Immature natural killer cell (primary cell): ENCODE results near the gene ATG7. TPM values are rescaled to one million over a fixed set of nuclear protein-coding genes. Genes with fewer than 3 reads are reported as not detected.

ENCODE experiments used
- DNase-seq, 3 donors: peaks; one replicate each; pipeline ENCODE4 v3.0.0; 2022; ENCODE audit warnings: mixed read lengths in 1 of 3
- H3K27ac Mint-ChIP-seq, 6 donors: one replicate each; pipeline ENCODE4 v1.8.0; 2020; ENCODE audit warnings: mixed read lengths in 6 of 6, mild to moderate bottlenecking in 5 of 6, inconsistent platforms in 4 of 6, moderate library complexity in 3 of 6
- H3K27me3 Mint-ChIP-seq, 3 donors: one replicate each; pipeline ENCODE4 v1.8.0; 2020 to 2021; ENCODE audit warnings: low read depth in 3 of 3, mild to moderate bottlenecking in 3 of 3, mixed read lengths in 3 of 3, moderate library complexity in 3 of 3, inconsistent platforms in 1 of 3
- H3K36me3 Mint-ChIP-seq, 3 donors: one replicate each; pipeline ENCODE4 v1.8.0; 2020; ENCODE audit warnings: mixed read lengths in 3 of 3, inconsistent platforms in 2 of 3, mild to moderate bottlenecking in 2 of 3
- H3K4me1 Mint-ChIP-seq, 2 donors: one replicate each; pipeline ENCODE4 v1.8.0; 2020; ENCODE audit warnings: inconsistent platforms in 2 of 2, mild to moderate bottlenecking in 2 of 2, mixed read lengths in 2 of 2, moderate library complexity in 1 of 2
- H3K4me3 Mint-ChIP-seq, 5 donors: one replicate each; pipeline ENCODE4 v1.8.0; 2020; ENCODE audit warnings: mild to moderate bottlenecking in 5 of 5, mixed read lengths in 5 of 5, inconsistent platforms in 3 of 5, moderate library complexity in 3 of 5
- H3K9me3 Mint-ChIP-seq, 6 donors: one replicate each; pipeline ENCODE4 v1.8.0; 2020; ENCODE audit warnings: mild to moderate bottlenecking in 6 of 6, mixed read lengths in 6 of 6, inconsistent platforms in 4 of 6, moderate library complexity in 3 of 6
- polyA plus RNA-seq, 3 donors: library from polyadenylated mRNA; unstranded; fragments of 300-500 nt; fragmentation: Illumina TruSeq; gene quantifications; one replicate each; pipeline ENCODE4 v1.2.3, GENCODE V29; 2021

Gene ATG7
- polyA plus RNA-seq, 3 donors from 2014 or later, result 12.9 to 22.1 (median 14.0) TPM

DNA sequence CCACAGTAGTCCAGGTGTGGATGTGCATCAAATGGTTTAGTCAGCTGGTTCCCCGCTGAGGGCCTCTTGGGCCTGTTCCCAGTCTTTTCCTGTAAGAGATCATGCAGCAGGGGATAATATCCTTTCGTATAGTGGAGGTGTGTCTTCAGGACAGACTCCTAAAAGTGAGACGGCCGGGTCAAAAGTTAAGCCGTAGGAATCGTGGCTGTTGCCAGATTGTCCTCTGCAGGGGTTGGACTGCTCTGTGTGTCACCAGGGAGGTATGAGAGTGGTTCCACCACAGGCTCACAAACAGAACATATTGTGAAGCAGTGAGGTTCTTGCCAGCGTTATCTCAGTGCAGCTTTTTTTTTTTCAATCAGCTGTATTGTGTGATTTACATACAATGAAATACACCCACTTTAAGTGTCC, 276.5 kb downstream of the ATG7 start:
- H3K36me3 Mint-ChIP-seq, result peaks cover 0 to 3% (median 0%) of the 10 kb centered on the region in 3 donors
- no peak overlapping the region for H3K4me3 Mint-ChIP-seq
- H3K27ac Mint-ChIP-seq, result peak overlapping the region in 1 of 6 donors; percentile 55
- no peak for DNase-seq
- no peaks in the 10 kb centered on the region for H3K9me3 Mint-ChIP-seq
- peaks cover 0 to 2% (median 0%) of the 10 kb centered on the region in 3 donors for H3K27me3 Mint-ChIP-seq
- peaks cover 10 to 22% of the 10 kb centered on the region in 2 donors for H3K4me1 Mint-ChIP-seq

DNA sequence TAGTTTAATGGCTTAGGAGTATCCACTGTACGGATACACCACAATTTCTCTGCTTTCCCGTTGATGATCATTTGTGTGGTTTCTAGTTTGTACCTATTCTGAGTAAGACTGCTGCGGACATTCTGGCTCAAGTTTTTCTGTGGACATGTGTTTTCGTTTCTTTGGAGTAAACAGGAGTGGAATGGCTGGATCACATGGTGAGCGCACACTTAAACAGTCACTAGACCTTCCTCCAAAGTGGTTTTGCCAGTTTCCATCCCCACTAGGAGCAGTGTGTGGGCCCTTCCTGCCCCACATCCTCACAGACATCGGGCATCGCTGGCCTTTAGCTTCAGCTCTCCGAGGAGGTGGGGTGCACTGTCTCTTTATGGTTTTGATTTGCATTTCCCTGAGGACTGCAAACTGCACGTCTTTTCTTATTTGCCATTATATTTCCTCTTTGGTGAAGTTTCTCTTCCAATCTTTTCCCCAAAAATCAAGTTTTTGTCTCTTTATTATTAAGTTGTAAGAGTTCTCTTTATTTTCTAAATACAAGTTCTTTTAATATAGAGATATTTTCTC, 277.5 kb downstream of the ATG7 start:
- no peak for DNase-seq
- peaks cover 0 to 3% (median 0%) of the 10 kb centered on the region in 3 donors for H3K36me3 Mint-ChIP-seq
- peak overlapping the region in 1 of 6 donors; percentile 8 for H3K27ac Mint-ChIP-seq
- H3K27me3 Mint-ChIP-seq, result peaks cover 0 to 6% (median 0%) of the 10 kb centered on the region in 3 donors
- H3K4me3 Mint-ChIP-seq, result no peak overlapping the region
- peaks cover 10 to 22% of the 10 kb centered on the region in 2 donors for H3K4me1 Mint-ChIP-seq
- H3K9me3 Mint-ChIP-seq, result no peaks in the 10 kb centered on the region

DNA sequence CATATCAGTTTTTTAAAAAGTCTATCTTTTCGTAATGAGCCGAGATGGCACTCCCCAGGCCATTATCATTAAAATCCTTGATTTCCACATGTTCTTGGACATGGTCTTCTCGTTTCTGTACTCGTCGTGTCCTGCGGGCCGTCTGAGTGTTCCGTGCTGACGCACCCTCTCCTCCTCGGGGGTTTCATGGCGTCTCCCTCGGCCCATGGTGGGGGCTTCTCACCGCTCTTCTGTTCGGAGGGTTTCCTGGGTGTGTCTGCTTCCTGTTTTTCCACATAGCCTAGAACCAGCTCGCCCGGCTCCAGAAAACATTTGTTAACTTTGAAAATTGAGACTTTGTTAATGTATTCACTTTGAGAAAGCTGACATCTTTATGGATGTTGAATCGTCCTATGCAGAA, 278.8 kb downstream of the ATG7 start:
- peaks cover 0 to 3% (median 3%) of the 10 kb centered on the region in 3 donors for H3K36me3 Mint-ChIP-seq
- peaks cover 0 to 6% (median 2%) of the 10 kb centered on the region in 3 donors for H3K27me3 Mint-ChIP-seq
- H3K4me1 Mint-ChIP-seq, result peaks cover 10 to 22% of the 10 kb centered on the region in 2 donors
- no peak overlapping the region for H3K27ac Mint-ChIP-seq
- H3K9me3 Mint-ChIP-seq, result no peaks in the 10 kb centered on the region
- H3K4me3 Mint-ChIP-seq, result no peak overlapping the region
- DNase-seq, result no peak

DNA sequence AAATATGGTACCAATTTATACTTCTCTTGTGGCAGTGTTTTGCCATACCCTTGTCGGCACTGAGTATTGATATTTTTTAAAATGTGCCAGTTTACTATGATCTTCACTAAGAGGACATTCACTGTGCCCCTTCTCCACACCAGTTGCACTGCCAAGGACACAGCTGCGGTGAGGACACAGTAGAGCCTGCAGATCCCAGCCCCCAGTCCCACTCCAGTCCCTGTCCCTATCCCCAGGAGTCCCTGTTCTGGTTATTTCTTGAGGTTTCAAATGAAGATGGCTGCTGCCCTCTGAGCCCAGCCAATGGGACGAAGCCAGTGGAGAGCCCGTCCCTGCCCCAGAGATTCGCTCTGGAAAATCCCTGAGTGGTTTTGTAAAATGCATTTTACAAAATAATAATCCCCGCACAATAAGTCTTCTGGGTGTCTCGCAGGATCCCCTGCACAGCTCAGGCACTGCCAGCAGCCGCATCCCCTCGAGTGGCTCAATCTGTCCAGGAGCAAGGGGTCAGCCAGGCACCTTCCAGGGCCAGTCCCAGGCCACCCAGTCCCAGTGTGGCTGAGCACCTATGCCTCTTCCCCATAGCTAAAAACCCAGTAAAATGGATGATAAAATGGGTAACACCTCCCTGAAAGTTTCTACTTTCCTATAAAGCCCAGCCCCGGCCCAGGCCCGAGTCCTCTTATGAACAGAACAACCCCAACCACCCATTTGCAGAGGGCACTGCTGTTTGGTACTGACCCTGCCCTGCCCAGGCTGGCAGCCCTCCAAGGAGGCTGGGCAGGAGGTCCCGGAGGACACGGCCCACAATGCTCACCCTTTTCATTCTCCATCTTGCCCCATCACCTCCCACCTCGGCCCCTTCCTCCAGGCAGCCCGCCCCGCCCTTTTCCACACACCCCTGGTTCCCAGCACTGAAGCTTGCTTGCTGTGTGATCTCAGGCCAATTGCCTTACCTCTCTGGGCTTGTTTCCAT, 280.4 kb downstream of the ATG7 start:
- H3K4me1 Mint-ChIP-seq, result peaks cover 8 to 25% of the 10 kb centered on the region in 2 donors
- no peak overlapping the region for H3K4me3 Mint-ChIP-seq
- H3K27me3 Mint-ChIP-seq, result peaks cover 0 to 9% (median 2%) of the 10 kb centered on the region in 3 donors
- H3K27ac Mint-ChIP-seq, result peak overlapping the region in 1 of 6 donors; percentile 9
- H3K36me3 Mint-ChIP-seq, result peaks cover under 1 to 10% (median 3%) of the 10 kb centered on the region in 3 donors
- H3K9me3 Mint-ChIP-seq, result no peaks in the 10 kb centered on the region
- DNase-seq, result no peak

- Mint-ChIP-seq H3K4me3 (no peak overlapping the region), H3K4me1 (peaks cover 8 to 32% of the 10 kb centered on the region in 2 donors), H3K9me3 (no peaks in the 10 kb centered on the region), H3K27ac (no peak overlapping the region), H3K27me3 (peaks cover 0 to 9% (median 2%) of the 10 kb centered on the region in 3 donors), H3K36me3 (peaks cover 0 to 10% (median 3%) of the 10 kb centered on the region in 3 donors)
- no peak for DNase-seq
These were observed 281.4 kb downstream of the ATG7 start for GRCh38 chr3:11553436-11554235.

- no peak for DNase-seq
- no peak overlapping the region for H3K4me3 Mint-ChIP-seq
- peaks cover 0 to 10% (median 3%) of the 10 kb centered on the region in 3 donors for H3K36me3 Mint-ChIP-seq
- peaks cover 8 to 32% of the 10 kb centered on the region in 2 donors for H3K4me1 Mint-ChIP-seq
- peaks cover 0 to 9% (median 2%) of the 10 kb centered on the region in 3 donors for H3K27me3 Mint-ChIP-seq
- no peak overlapping the region for H3K27ac Mint-ChIP-seq
- H3K9me3 Mint-ChIP-seq, result no peaks in the 10 kb centered on the region
These were observed 282.0 kb downstream of the ATG7 start for GRCh38 chr3:11554236-11554610.

GRCh38 chr3:11554666-11555065, 282.5 kb downstream of the ATG7 start:
- Mint-ChIP-seq H3K4me1 (peaks cover 6 to 28% of the 10 kb centered on the region in 2 donors), H3K27ac (no peak overlapping the region), H3K36me3 (peaks cover 0 to 10% (median 3%) of the 10 kb centered on the region in 3 donors), H3K9me3 (no peaks in the 10 kb centered on the region), H3K27me3 (peaks cover 0 to 9% (median 2%) of the 10 kb centered on the region in 3 donors), H3K4me3 (no peak overlapping the region)
- no peak for DNase-seq

GRCh38 chr3:11555211-11555782, 283.1 kb downstream of the ATG7 start:
- DNase-seq, result no peak
- Mint-ChIP-seq H3K9me3 (no peaks in the 10 kb centered on the region), H3K4me1 (peaks cover 9 to 26% of the 10 kb centered on the region in 2 donors), H3K4me3 (no peak overlapping the region), H3K36me3 (peaks cover 0 to 10% (median 3%) of the 10 kb centered on the region in 3 donors), H3K27me3 (peaks cover 0 to 9% (median 2%) of the 10 kb centered on the region in 3 donors), H3K27ac (peak overlapping the region in 1 of 6 donors; percentile 25)

DNA sequence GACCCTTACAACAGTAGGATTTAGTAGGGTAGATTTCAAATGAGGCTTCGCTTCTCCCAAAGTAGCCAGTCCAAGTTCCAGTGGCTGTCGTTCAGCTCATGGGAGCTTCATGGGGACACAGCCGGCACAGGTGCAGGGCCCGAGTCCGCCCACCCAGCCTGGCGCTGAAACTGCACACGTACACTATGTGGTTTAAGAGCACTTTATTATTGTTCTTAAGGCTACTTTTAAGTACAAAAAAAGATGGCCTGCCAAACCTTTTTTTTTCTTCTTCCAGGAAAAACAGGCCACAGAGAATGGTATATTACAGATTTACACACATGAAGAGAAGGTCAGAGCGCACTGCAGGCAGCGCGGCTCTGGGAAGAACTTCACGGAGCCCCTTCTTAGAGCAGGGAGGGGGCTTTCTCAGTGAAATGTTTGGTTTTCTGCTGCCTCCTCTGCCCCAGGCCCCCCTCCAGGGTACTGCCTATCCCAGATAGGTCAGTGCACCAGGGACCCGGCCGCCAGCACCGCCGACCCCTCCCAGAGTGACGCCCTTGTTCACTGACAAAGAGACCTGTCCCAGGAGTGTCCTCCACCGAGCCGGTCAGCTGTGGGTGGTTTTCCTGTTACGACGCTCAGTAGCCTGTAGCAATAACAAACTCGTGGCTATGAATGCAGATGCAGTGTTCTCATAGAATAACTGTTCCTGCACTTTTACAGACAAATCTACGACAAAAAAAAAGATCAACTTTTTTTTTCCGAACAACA, 283.9 kb downstream of the ATG7 start:
- DNase-seq, result no peak
- H3K27me3 Mint-ChIP-seq, result peaks cover 0 to 9% (median 2%) of the 10 kb centered on the region in 3 donors
- H3K36me3 Mint-ChIP-seq, result peaks cover 0 to 10% (median 3%) of the 10 kb centered on the region in 3 donors
- peak overlapping the region in 3 of 6 donors; percentile 17 to 51 (median 25) for H3K27ac Mint-ChIP-seq
- H3K4me1 Mint-ChIP-seq, result peaks cover 8 to 18% of the 10 kb centered on the region in 2 donors
- no peaks in the 10 kb centered on the region for H3K9me3 Mint-ChIP-seq
- no peak overlapping the region for H3K4me3 Mint-ChIP-seq

DNA sequence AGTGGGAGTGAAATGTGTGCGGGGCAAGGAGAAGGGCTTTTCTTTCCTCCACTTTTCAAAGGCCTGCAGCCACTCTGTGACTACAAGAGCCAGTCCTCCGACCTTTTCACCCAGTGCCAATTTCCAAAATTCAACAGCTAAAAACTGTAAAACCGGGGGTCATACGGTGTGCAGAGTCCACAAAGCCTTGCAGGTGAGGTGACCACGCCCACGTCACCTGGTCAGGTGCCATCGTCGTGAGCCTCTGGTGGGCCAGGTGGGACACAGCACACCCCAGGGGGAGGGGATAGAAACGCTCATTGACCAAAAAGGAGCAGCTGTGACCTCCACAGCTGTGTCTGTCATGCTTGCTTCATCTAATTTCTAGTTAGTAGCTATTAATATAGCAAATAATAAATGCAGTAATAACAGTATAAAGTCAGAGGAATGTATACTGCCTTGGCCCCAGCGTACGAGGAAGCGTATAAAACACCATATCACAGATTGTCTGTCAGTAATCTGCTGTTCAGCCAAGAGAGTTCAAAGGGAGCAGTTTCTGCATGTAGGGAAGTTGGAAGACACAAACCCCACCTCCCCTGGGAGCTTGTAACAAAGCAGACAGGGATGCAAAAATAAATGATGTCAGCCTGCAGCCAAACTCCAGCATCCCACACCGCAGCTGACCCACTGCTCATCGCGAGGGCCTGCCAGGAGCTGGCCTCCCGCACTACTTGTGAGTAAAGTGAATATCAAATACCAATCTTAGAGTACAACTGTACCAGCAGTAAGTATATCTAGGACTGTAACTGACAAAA, 284.9 kb downstream of the ATG7 start:
- H3K9me3 Mint-ChIP-seq, result no peaks in the 10 kb centered on the region
- no peak for DNase-seq
- H3K4me3 Mint-ChIP-seq, result no peak overlapping the region
- peaks cover 0 to 10% (median 3%) of the 10 kb centered on the region in 3 donors for H3K36me3 Mint-ChIP-seq
- H3K27me3 Mint-ChIP-seq, result peaks cover 0 to 9% (median 2%) of the 10 kb centered on the region in 3 donors
- peaks cover 5 to 13% of the 10 kb centered on the region in 2 donors for H3K4me1 Mint-ChIP-seq
- peak overlapping the region in 1 of 6 donors; percentile 63 for H3K27ac Mint-ChIP-seq

DNA sequence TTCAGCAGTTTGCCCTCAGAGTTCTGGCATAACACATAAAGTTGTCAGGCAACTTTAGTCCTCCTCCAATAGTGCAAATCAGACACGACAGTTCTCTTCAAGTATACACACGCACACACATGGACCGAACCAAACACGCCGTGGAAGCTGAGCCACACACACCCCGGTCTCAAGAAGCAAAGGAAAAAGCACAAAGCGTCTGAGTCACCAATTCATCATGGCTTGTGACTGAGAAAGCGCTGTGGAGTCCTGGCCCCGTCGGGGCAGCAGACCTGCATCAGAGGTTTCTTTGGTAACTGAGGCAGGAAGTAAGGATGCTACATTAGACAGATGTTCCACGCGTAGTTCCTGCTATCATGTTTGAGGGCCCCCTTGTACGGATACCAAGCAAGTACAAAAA, 285.8 kb downstream of the ATG7 start:
- H3K4me3 Mint-ChIP-seq, result no peak overlapping the region
- no peaks in the 10 kb centered on the region for H3K9me3 Mint-ChIP-seq
- peak overlapping the region in 4 of 6 donors; percentile 9 to 65 (median 56) for H3K27ac Mint-ChIP-seq
- no peak for DNase-seq
- peaks cover 0 to 10% (median 3%) of the 10 kb centered on the region in 3 donors for H3K36me3 Mint-ChIP-seq
- H3K4me1 Mint-ChIP-seq, result peaks cover 5 to 10% of the 10 kb centered on the region in 2 donors
- H3K27me3 Mint-ChIP-seq, result peaks cover 0 to 11% (median 2%) of the 10 kb centered on the region in 3 donors

DNA sequence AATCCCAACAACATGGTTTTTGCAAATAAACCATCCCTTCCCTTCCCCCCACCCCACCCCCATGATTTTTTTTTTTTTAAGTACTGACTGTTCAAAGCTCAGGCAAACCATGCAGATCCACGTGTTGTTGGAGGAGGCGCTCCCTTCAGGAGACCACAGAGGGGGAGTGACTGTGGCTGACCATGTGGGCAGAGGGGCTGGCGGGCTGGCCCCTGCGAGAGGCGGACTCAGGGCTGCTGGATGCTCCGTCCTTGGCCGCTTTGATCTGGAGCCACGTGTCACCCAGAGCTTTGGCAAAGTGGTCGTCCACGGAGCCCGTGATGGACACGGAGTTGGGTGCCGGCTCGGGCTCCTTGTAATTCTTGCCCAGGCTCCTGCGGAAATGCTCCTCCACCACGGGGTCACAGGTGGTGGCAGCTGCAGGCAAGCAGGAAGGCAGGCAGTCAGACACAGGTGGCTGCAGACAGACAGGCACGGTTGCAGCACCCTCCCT, 286.3 kb downstream of the ATG7 start:
- Mint-ChIP-seq H3K4me3 (no peak overlapping the region), H3K27ac (peak overlapping the region in 3 of 6 donors; percentile 49 to 65 (median 63)), H3K36me3 (peaks cover 0 to 10% (median 5%) of the 10 kb centered on the region in 3 donors), H3K4me1 (peaks cover 5 to 10% of the 10 kb centered on the region in 2 donors), H3K27me3 (peaks cover 0 to 10% (median 2%) of the 10 kb centered on the region in 3 donors), H3K9me3 (no peaks in the 10 kb centered on the region)
- DNase-seq, result no peak
